Measurements from ENCODE around the gene JUP. TPM values are rescaled to one million over a fixed set of nuclear protein-coding genes. Genes with fewer than 3 reads are reported as not detected.

JUP gene
- total and polyA plus RNA-seq, 2 of the 13 experiments (the other 11 are each of a cell fraction or from before 2014, with no cell fraction given), result 12.1 to 20.6 TPM

- TF ChIP-seq ZNF18 (CRISPR knock-in tag; IDR thresholded peaks at IDR 0.05; ENCODE audit: insufficient replicate concordance), result no peak
- TF ChIP-seq NCOA2 (CRISPR knock-in tag; IDR thresholded peaks at IDR 0.05), result peak; percentile 6; the same call in 1 of the 2 replicates
- TF ChIP-seq ZNF20 (CRISPR knock-in tag; IDR thresholded peaks at IDR 0.05), result no peak
- TF ChIP-seq SCMH1 (CRISPR knock-in tag; IDR thresholded peaks at IDR 0.05; ENCODE audit: borderline replicate concordance), result no peak
- no peak for TF ChIP-seq PREB (CRISPR knock-in tag; IDR thresholded peaks at IDR 0.05)
- no peak for TF ChIP-seq CBX2 (IDR thresholded peaks at IDR 0.05; ENCODE audit: low read depth, low read length)
- TF ChIP-seq CBX2 (CRISPR knock-in tag; IDR thresholded peaks at IDR 0.05; ENCODE audit: low read depth), result no peak
- TF ChIP-seq ZNF788 (CRISPR knock-in tag; IDR thresholded peaks at IDR 0.05; ENCODE audit: borderline replicate concordance), result no peak
- TF ChIP-seq GZF1 (CRISPR knock-in tag; IDR thresholded peaks at IDR 0.05), result no peak
- 0 out of 2 replicates have a peak, but pooled peaks have one; percentile 24 for TF ChIP-seq SIN3A (IDR thresholded peaks at IDR 0.05; ENCODE audit: borderline replicate concordance, low read depth, low read length)
- TF ChIP-seq REPIN1 (CRISPR knock-in tag; IDR thresholded peaks at IDR 0.05; ENCODE audit: borderline replicate concordance, low read depth), result no peak
- no peak for TF ChIP-seq IKZF5 (CRISPR knock-in tag; IDR thresholded peaks at IDR 0.05)
Observed at GRCh38 chr17:41810659-41811548, 24.4 kb upstream of the JUP start (continued).
